ENCODE measurements around the gene XYLT1. TPM values are rescaled to one million over a fixed set of nuclear protein-coding genes. Genes with fewer than 3 reads are reported as not detected.

Gene XYLT1
- total RNA-seq, 1 experiment from 2014 or later: 12.5 TPM

DNA sequence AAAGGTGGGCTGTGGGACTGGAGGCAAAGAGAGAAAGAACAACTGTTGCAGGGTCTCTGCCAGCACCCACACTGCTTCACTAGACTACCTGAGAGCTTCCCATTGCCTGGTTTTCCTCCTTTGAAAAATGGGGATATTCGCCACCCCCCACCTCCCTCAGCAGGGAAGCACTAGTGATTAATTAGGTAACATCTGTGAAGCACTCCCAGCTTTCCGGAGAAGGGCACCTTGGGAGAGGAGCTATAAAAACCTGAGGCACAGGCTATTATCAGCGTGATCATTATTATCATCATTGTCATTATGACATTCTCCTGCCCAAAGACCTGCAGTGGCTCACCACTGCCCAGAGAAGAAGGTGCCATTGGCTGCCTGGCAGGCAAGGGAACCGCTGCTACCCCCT lies 83.5 kb downstream of the XYLT1 start:
- ChIA-PET CTCF (no interaction called here), POLR2A (no interaction called here)
- Histone ChIP-seq H3K27me3 (replicated peaks; ENCODE audit: control insufficient read depth, insufficient read depth, low read length) (no peaks in the 10 kb centered on the region), H3K9me3 (no peaks in the 10 kb centered on the region), H3K4me1 (no peaks in the 10 kb centered on the region), H3K36me3 (ENCODE audit: control insufficient read depth, insufficient read depth, low read length) (no peaks in the 10 kb centered on the region), H3K4me3 (ENCODE audit: low read depth, low read length) (no peak overlapping the region)
- no peak overlapping the region for H3K27ac Mint-ChIP-seq (ENCODE audit: unreplicated experiment)
- BruUV-seq (replicated peaks): no TSS peak
- no peak for DNase-seq
- H3K4me3 Mint-ChIP-seq (ENCODE audit: unreplicated experiment): no peak overlapping the region
- peaks cover 10% of the 10 kb centered on the region for H3K4me1 Mint-ChIP-seq (ENCODE audit: low read depth, unreplicated experiment)
- intact Hi-C loops (cut with micrococcal nuclease; ENCODE audit: unreplicated experiment): loop anchor here (10.0 kb wide), 1 partner anchor 78 kb away; no protein-coding TSS in a partner anchor
- no peaks in the 10 kb centered on the region for H3K27me3 Mint-ChIP-seq (ENCODE audit: insufficient read depth, unreplicated experiment)
- H3K36me3 Mint-ChIP-seq (ENCODE audit: insufficient read depth, unreplicated experiment): peaks cover 6% of the 10 kb centered on the region
- H3K9me3 Mint-ChIP-seq (ENCODE audit: unreplicated experiment): no peaks in the 10 kb centered on the region
- TF ChIP-seq, protein P1, sequence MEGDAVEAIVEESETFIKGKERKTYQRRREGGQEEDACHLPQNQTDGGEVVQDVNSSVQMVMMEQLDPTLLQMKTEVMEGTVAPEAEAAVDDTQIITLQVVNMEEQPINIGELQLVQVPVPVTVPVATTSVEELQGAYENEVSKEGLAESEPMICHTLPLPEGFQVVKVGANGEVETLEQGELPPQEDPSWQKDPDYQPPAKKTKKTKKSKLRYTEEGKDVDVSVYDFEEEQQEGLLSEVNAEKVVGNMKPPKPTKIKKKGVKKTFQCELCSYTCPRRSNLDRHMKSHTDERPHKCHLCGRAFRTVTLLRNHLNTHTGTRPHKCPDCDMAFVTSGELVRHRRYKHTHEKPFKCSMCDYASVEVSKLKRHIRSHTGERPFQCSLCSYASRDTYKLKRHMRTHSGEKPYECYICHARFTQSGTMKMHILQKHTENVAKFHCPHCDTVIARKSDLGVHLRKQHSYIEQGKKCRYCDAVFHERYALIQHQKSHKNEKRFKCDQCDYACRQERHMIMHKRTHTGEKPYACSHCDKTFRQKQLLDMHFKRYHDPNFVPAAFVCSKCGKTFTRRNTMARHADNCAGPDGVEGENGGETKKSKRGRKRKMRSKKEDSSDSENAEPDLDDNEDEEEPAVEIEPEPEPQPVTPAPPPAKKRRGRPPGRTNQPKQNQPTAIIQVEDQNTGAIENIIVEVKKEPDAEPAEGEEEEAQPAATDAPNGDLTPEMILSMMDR (IDR thresholded peaks at IDR 0.05; ENCODE audit: insufficient read depth in 1 of 2, low read depth in 1 of 2, low read length in 1 of 2, severe bottlenecking in 1 of 2, unreplicated experiment in 1 of 2): no peak

DNA sequence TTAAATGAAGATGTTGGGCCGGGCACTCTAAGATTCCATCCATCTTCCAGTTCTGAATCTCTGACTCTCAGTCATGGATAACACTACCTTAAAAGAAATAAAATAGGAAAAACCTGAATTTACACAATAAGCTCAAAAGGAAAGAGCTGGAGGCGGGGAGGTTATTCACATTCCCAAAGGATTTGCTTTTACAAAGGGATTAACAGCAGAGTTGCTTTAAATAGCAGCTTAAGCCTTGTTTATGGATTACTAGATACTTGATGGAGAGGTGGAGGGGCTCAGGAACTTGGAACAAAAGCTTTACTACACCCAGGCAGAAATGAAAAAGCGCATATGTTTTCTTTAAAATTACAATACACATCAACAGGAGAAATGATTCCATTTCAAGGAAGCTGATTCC lies 84.5 kb downstream of the XYLT1 start:
- Histone ChIP-seq H3K27me3 (replicated peaks; ENCODE audit: control insufficient read depth, insufficient read depth, low read length) (no peaks in the 10 kb centered on the region), H3K4me1 (no peaks in the 10 kb centered on the region), H3K9me3 (no peaks in the 10 kb centered on the region), H3K36me3 (ENCODE audit: control insufficient read depth, insufficient read depth, low read length) (no peaks in the 10 kb centered on the region), H3K4me3 (ENCODE audit: low read depth, low read length) (no peak overlapping the region)
- H3K9me3 Mint-ChIP-seq (ENCODE audit: unreplicated experiment): no peaks in the 10 kb centered on the region
- TF ChIP-seq, protein P1 (IDR thresholded peaks at IDR 0.05; ENCODE audit: insufficient read depth in 1 of 2, low read depth in 1 of 2, low read length in 1 of 2, severe bottlenecking in 1 of 2, unreplicated experiment in 1 of 2): no peak
- no peak overlapping the region for H3K27ac Mint-ChIP-seq (ENCODE audit: unreplicated experiment)
- H3K4me3 Mint-ChIP-seq (ENCODE audit: unreplicated experiment): no peak overlapping the region
- ChIA-PET CTCF (no interaction called here), POLR2A (no interaction called here)
- no TSS peak for BruUV-seq (replicated peaks)
- intact Hi-C loops (cut with micrococcal nuclease; ENCODE audit: unreplicated experiment): loop anchor here (10.0 kb wide), 1 partner anchor 79 kb away; no protein-coding TSS in a partner anchor
- DNase-seq: no peak
- no peaks in the 10 kb centered on the region for H3K27me3 Mint-ChIP-seq (ENCODE audit: insufficient read depth, unreplicated experiment)
- peaks cover 6% of the 10 kb centered on the region for H3K36me3 Mint-ChIP-seq (ENCODE audit: insufficient read depth, unreplicated experiment)
- peaks cover 7% of the 10 kb centered on the region for H3K4me1 Mint-ChIP-seq (ENCODE audit: low read depth, unreplicated experiment)

DNA sequence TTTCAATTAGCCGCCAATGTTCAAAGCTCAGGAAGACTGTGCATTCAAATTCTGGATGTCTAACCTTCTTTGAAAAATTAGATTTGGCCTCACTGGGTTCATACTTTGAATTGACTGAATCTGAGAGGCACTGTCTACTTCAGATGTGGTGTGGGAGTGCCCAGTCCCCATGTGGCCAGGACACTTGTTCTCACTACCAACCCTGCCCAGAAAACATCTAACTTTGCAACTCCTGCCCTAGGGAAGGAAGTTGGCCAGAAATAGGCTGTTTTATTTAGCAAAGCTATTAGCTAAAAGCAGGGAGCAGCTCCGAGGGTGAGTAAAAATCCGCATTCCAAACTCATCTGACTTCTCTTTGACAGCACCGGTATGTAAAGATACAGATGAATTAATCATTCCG lies 86.3 kb downstream of the XYLT1 start:
- intact Hi-C loops (cut with micrococcal nuclease; ENCODE audit: unreplicated experiment): loop anchor here (10.0 kb wide), 1 partner anchor 80 kb away; no protein-coding TSS in a partner anchor
- H3K36me3 ChIP-seq (ENCODE audit: control insufficient read depth, insufficient read depth, low read length): no peaks in the 10 kb centered on the region
- no peaks in the 10 kb centered on the region for H3K27me3 ChIP-seq (replicated peaks; ENCODE audit: control insufficient read depth, insufficient read depth, low read length)
- TF ChIP-seq, protein P1 (IDR thresholded peaks at IDR 0.05; ENCODE audit: insufficient read depth in 1 of 2, low read depth in 1 of 2, low read length in 1 of 2, severe bottlenecking in 1 of 2, unreplicated experiment in 1 of 2): no peak
- H3K4me3 Mint-ChIP-seq (ENCODE audit: unreplicated experiment): no peak overlapping the region
- H3K4me1 ChIP-seq: no peaks in the 10 kb centered on the region
- BruUV-seq (replicated peaks): no TSS peak
- POLR2A ChIA-PET: no interaction called here
- no peak for DNase-seq
- no peak overlapping the region for H3K27ac Mint-ChIP-seq (ENCODE audit: unreplicated experiment)
- peaks cover 7% of the 10 kb centered on the region for H3K4me1 Mint-ChIP-seq (ENCODE audit: low read depth, unreplicated experiment)
- no peaks in the 10 kb centered on the region for H3K9me3 ChIP-seq
- CTCF ChIA-PET: no interaction called here
- no peak overlapping the region for H3K4me3 ChIP-seq (ENCODE audit: low read depth, low read length)
- no peaks in the 10 kb centered on the region for H3K9me3 Mint-ChIP-seq (ENCODE audit: unreplicated experiment)
- H3K36me3 Mint-ChIP-seq (ENCODE audit: insufficient read depth, unreplicated experiment): peaks cover 6% of the 10 kb centered on the region
- no peaks in the 10 kb centered on the region for H3K27me3 Mint-ChIP-seq (ENCODE audit: insufficient read depth, unreplicated experiment)
